22Rv1 (cell line): ENCODE measurements around the gene WDFY2.

ENCODE experiments used
- ZFX ChIP-seq: fragments of 450-650 bp; IDR thresholded peaks from 2 replicates; pipeline ENCODE4 v1.6.1; 2017; ENCODE audit warnings: antibody characterized with exemption, borderline replicate concordance
- TF ChIP-seq, protein P1 (sequence below): fragments of 450-650 bp; IDR thresholded peaks from 2 replicates; pipeline ENCODE4 v1.5.1; 2017; ENCODE audit warnings: mild to moderate bottlenecking

- TF ChIP-seq, protein P1, sequence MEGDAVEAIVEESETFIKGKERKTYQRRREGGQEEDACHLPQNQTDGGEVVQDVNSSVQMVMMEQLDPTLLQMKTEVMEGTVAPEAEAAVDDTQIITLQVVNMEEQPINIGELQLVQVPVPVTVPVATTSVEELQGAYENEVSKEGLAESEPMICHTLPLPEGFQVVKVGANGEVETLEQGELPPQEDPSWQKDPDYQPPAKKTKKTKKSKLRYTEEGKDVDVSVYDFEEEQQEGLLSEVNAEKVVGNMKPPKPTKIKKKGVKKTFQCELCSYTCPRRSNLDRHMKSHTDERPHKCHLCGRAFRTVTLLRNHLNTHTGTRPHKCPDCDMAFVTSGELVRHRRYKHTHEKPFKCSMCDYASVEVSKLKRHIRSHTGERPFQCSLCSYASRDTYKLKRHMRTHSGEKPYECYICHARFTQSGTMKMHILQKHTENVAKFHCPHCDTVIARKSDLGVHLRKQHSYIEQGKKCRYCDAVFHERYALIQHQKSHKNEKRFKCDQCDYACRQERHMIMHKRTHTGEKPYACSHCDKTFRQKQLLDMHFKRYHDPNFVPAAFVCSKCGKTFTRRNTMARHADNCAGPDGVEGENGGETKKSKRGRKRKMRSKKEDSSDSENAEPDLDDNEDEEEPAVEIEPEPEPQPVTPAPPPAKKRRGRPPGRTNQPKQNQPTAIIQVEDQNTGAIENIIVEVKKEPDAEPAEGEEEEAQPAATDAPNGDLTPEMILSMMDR = no peak
- TF ChIP-seq ZFX = no peak
Observed at GRCh38 chr13:51636349-51636890, 52.2 kb downstream of the WDFY2 start.
